Measurements from ENCODE around the gene FRMPD4.

Gene FRMPD4

DNA sequence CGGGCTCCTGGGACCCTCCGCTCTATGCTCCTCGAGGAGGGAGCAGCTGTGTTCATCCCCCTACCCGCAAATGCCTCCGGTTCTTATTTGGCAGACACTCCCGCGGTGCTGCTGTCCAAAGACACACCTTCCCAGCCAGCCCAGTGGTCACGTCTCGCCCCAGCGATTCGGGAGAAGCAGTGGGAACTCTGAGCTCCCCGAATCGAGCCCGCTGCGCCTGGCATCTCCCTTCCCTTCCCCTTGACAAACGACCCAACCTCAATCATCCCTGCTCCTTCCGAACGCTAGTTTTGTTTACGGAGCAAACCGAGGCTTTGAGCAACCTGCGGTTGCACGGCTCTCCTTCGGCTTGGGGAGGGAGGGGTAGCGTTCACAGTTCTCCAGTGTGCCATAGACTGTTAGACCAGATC, 317 bp upstream of the FRMPD4 start:
- DNase-seq (ENCODE audit: extremely low spot score) = no peak
- CTCF ChIA-PET = no interaction called here
- POLR2A ChIA-PET = no interaction called here

DNA sequence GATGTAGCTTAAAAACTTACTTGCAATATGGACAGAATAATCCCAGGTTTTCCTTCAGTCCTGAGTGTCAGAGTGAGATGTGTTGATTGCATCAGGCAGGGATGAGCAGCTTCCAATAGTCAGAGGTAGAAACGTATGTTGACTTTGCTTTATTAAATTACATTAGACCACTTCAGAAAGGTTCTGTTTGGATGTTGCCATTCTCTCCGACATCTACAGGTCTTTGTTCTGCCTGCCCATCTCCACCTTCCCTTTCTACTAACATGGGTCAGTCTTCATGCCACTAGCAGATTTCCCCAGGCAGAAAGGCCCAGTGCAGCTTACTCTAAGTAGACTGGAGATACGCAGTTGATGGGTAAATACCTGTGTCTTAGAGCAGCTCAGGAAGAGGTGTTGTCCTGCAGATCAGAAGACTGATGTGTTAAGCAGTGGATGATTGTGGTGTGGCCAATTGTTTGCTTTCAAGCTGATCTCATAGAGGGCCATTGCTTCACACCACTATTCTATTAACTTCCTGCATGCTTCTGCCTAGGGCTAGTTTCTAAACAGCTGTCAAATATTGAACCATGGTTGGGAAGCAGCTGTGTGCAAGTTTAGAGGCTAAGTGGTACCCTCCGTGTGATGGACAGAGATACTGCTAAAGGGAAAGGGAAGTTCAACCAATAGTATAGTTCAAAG, 1.8 kb downstream of the FRMPD4 start:
- TF ChIP-seq, protein P1, sequence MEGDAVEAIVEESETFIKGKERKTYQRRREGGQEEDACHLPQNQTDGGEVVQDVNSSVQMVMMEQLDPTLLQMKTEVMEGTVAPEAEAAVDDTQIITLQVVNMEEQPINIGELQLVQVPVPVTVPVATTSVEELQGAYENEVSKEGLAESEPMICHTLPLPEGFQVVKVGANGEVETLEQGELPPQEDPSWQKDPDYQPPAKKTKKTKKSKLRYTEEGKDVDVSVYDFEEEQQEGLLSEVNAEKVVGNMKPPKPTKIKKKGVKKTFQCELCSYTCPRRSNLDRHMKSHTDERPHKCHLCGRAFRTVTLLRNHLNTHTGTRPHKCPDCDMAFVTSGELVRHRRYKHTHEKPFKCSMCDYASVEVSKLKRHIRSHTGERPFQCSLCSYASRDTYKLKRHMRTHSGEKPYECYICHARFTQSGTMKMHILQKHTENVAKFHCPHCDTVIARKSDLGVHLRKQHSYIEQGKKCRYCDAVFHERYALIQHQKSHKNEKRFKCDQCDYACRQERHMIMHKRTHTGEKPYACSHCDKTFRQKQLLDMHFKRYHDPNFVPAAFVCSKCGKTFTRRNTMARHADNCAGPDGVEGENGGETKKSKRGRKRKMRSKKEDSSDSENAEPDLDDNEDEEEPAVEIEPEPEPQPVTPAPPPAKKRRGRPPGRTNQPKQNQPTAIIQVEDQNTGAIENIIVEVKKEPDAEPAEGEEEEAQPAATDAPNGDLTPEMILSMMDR (IDR thresholded peaks at IDR 0.05; ENCODE audit: control extremely low read depth, extremely low read depth, low read depth, missing control alignments) = no peak
- ChIA-PET CTCF (no interaction called here), POLR2A (no interaction called here)
- DNase-seq (ENCODE audit: extremely low spot score) = no peak

More for the DNA sequence above, 317 bp upstream of the FRMPD4 start:
- TF ChIP-seq, protein P1 (IDR thresholded peaks at IDR 0.05; ENCODE audit: control extremely low read depth, extremely low read depth, low read depth, missing control alignments) = no peak

DNA sequence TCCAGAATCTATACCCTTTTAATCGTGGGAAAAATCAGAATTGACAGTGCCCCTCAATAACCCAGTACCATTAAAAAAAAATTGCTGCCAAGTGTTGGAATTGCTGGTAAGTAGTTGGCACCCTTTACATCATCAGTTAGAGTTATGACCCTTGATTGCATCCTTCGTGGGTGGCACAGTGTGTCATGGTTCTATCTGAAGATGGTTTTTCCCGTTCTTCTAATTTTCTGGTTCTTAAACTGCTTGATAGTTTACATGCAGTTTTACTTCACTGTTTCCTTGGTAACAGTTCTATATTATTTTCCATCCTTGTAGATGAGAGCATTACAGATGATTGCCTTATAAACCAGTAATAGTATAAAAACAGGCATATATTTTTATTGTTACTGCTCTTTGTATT, 3.2 kb downstream of the FRMPD4 start:
- POLR2A ChIA-PET = no interaction called here
- CTCF ChIA-PET = no interaction called here
- DNase-seq (ENCODE audit: extremely low spot score) = no peak
- TF ChIP-seq, protein P1 (IDR thresholded peaks at IDR 0.05; ENCODE audit: control extremely low read depth, extremely low read depth, low read depth, missing control alignments) = no peak

DNA sequence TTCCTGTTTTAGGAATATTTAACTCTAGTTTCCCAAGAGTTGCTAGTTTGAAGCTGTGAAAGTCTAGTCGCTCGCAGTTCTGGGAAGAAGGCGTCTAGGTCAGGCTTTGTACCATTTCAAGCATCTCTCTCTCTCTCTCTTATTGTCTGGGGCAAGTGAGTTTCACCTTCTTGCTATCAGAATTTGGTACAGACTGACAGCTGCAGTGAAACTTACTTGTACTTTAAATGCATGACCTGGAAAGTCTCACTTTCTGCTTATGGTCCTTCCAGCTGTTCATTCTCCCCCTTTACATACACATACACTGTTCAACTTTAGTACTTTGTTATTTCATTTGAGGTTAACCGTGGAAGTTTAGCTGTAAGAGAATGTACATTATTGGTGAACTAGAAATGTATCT, 4.4 kb downstream of the FRMPD4 start:
- no peak for DNase-seq (ENCODE audit: extremely low spot score)
- POLR2A ChIA-PET = no interaction called here
- CTCF ChIA-PET = no interaction called here
- TF ChIP-seq, protein P1 (IDR thresholded peaks at IDR 0.05; ENCODE audit: control extremely low read depth, extremely low read depth, low read depth, missing control alignments) = no peak

GRCh38 chrX:12145402-12145801, 7.1 kb downstream of the FRMPD4 start:
- ChIA-PET POLR2A (no interaction called here), CTCF (no interaction called here)
- DNase-seq (ENCODE audit: extremely low spot score) = no peak
- TF ChIP-seq, protein P1 (IDR thresholded peaks at IDR 0.05; ENCODE audit: control extremely low read depth, extremely low read depth, low read depth, missing control alignments) = no peak

GRCh38 chrX:12149670-12150407, 11.6 kb downstream of the FRMPD4 start:
- DNase-seq (ENCODE audit: extremely low spot score) = no peak
- TF ChIP-seq, protein P1 (IDR thresholded peaks at IDR 0.05; ENCODE audit: control extremely low read depth, extremely low read depth, low read depth, missing control alignments) = no peak
- ChIA-PET CTCF (no interaction called here), POLR2A (no interaction called here)

Measured in GM10248 (cell line).